NCI-H69 (cell line): ENCODE results near the gene ZNF366.

Experiments used
- DNase-seq: peaks from one replicate; lab custom pipeline; 2025; lab: John Stamatoyannopoulos, UW

The ZNF366 gene, protein sequence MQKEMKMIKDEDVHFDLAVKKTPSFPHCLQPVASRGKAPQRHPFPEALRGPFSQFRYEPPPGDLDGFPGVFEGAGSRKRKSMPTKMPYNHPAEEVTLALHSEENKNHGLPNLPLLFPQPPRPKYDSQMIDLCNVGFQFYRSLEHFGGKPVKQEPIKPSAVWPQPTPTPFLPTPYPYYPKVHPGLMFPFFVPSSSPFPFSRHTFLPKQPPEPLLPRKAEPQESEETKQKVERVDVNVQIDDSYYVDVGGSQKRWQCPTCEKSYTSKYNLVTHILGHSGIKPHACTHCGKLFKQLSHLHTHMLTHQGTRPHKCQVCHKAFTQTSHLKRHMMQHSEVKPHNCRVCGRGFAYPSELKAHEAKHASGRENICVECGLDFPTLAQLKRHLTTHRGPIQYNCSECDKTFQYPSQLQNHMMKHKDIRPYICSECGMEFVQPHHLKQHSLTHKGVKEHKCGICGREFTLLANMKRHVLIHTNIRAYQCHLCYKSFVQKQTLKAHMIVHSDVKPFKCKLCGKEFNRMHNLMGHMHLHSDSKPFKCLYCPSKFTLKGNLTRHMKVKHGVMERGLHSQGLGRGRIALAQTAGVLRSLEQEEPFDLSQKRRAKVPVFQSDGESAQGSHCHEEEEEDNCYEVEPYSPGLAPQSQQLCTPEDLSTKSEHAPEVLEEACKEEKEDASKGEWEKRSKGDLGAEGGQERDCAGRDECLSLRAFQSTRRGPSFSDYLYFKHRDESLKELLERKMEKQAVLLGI

GRCh38 chr5:72507231-72507906, at the start of gene ZNF366:
Gene ZNF366 (minus strand): TSS chr5:72507410. CDS start chr5:72461496, 45,914 bp downstream.
- no peak for DNase-seq

DNA sequence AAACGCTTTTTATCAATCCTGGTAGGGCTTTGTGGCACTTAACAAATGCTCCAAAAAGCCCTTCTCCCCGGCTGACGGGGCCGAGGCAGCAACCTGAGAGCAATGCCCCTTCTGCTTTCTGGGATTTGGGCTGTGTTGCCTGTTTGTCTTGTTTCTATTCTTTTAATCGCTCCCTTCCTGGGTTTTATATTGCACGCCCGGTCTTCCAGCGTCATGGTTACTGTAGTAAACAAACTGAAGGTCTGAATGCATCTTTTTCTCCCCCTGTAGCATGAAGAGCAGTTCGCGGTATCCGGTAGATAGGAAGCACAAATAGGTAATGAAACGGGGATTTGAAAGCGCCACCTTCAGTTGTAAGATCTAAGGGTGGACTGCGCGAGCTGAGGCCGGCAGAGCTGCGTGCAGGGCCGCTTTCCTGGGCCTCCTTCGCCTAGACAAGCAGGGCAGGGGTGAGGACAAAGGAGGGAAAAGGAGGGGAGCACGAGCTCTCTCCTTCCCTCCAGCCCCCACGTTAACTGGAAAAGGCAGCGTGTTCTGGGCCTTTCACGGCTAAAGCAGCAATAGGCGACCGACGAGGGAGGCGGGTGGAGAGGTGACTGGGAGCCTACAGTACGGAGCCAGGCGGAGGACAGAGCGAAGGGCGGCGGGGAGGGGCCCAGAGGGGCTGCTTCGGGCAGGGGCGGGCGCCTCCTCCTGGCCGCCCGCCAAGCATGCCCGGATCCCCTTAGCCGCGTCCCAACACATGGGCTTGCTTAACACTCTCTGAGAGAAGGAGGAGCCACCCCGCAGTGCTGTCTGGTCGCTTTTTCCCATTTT, 49.3 kb upstream of the ZNF366 start:
- peak; percentile 76 for DNase-seq

- DNase-seq, result peak; percentile 56
Measured at GRCh38 chr5:72555871-72556270, 48.7 kb upstream of the ZNF366 start.

DNA sequence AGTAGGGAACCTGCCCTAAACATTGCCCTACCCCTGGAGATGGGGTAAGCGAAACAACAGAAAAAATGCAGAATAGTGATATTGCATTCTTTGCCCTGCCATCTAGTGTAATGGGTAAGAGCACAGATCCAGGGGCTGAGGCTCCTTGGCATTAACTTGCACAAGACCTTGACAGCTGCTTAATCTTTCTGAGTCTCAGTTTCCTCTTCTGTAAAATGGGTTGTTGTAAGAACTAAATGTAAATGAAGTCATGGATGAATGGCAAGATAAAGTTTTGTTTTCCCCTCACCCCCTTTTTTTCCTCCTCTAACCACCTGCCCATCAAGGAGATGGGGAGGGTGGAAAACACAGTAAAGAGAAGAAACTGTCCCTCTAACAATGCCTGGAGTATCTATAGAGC, 47.7 kb upstream of the ZNF366 start:
- no peak for DNase-seq

DNA sequence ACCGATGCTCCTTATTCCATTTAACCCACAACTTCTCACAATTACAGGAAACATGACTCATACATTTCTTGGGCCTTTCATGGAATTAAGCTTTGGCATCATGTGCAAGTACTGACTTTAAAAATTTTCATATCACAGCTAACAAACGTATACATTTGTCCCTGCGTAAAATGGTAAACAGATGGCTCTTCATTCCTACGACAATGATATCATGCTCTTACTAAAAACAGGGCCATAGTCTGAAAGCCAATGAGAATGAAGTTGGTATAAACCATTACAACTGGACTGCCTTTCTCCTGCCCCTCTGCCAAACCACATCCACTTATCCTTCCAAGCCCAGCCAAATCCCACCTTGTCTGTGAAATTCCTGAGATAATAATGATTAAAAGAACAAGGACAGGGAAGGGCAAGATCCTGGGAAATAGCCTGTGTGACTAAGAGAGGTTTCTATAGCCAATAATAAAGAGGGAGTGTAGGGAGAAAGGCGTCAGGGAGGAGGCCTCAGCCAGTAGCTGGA, 44.9 kb upstream of the ZNF366 start:
- DNase-seq, result no peak

DNA sequence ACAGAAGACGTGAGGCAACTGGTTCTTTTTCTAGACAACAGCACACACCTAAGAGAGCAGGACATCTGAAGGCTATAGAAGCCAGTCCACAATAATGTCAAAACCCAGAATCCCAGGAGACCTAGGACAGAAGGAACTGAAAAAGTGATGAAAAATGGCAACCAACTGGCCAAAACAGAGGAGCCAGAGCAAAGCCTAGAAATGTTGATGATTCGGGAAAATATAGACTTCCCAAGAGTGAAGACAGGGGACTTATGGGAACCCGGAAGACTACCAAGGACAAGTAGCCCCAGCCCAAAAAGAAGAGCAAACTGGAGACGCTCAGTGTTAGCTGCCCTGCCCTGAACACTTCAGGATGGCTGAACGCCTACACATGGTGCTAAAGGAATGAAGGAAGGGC, 43.4 kb upstream of the ZNF366 start:
- DNase-seq, result no peak

DNA sequence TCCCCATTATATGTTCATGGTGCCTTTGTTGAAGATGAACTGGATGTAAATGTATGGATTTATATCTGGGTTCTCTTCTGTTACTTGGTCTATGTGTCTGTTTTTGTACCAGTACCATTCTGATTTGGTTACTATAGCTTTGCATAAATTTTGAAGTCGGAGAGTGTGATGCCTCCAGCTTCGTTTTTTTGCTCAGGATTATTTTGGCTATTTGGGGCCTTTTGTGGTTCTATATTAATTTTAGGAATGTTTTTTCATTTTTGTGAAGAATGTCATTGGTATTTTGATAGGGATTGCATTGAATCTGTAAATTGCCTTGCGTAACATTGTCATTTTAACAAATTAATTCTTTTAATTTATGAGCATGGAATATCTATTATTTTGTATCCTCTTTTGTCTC, 36.6 kb upstream of the ZNF366 start:
- no peak for DNase-seq

DNA sequence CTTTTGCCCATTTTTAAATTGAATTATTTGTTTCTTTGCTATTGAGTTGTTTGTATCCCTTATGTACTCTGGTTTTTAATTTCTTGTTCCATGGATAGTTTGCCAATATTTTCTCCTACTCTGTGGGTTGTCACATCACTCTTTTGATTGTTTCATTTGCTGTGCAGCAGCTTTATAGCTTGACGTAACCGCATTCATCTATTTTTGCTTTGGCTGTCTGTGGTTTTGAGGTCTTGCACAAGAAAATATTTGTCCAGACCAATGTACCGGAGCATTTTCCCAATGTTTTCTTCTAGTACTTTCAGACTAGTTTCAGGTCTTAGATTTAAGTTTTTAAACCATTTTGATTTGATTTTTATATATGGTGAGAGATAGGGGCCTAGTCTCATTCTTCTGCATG, 36.2 kb upstream of the ZNF366 start:
- no peak for DNase-seq

GRCh38 chr5:72542695-72543094, 35.5 kb upstream of the ZNF366 start:
- no peak for DNase-seq

- no peak for DNase-seq
Measured at GRCh38 chr5:72541501-72542225, 34.5 kb upstream of the ZNF366 start.

- no peak for DNase-seq
Measured at GRCh38 chr5:72540759-72541438, 33.7 kb upstream of the ZNF366 start.

DNA sequence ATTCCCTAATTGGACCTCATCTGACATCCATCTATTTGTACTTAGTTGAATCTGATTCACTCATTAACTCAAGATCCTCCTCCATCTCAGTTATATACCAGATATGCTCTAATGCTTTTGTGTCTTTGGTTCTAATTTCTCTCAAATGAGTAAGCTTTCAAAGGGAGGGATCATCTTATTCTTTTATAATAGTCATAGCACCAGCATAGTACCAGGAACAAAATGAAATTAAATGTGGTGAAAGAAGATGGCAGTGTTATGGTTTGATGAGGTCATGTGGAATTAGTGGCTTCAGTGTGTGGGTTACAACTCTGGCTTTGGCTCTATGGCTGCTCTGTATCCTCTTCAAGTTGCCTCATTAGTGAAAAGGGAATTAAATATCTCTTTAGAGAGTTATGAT, 32.5 kb upstream of the ZNF366 start:
- DNase-seq, result no peak

DNA sequence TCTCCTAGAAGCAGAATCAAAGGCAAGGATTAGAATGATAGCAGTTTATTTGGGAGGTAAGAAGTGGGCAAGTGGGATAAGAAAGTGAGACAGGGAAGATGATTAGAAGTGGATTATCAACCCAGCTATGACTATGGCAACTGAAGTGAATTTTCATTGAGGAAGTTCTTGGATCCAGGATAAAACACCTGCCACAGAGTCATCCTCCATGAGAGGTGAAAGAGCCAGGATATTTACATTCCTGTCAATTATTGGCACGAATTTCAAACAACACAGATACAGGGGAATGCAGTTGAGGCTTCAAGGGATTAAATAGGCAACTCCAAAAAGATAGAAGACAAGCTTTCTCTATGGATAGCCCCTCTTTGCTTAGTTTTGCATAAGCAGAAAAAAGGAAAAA, 31.8 kb upstream of the ZNF366 start:
- no peak for DNase-seq

DNA sequence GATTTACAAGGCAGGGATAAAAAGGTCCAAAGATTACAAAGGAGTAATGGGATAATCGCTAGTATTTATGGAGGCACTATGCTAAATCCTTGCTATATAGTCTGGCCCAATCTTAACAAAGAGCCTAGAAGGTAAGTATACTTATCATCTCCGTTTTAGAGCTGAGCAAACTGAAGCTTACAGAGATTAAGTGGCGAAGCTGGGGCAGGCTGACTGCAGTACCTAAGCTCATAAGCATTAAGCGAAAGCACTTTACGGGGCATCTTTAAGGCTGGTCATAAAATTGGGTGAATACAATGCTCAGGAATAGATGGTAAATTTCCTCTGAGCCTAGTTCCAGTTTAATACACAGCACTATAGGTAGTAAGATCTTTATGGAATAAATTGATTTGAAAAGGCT, 30.0 kb upstream of the ZNF366 start:
- DNase-seq, result no peak

GRCh38 chr5:72531496-72532190, 24.4 kb upstream of the ZNF366 start:
- DNase-seq, result no peak

- no peak for DNase-seq
Measured at GRCh38 chr5:72530196-72530595, 23.0 kb upstream of the ZNF366 start.

- no peak for DNase-seq
Measured at GRCh38 chr5:72529383-72529782, 22.2 kb upstream of the ZNF366 start.

DNA sequence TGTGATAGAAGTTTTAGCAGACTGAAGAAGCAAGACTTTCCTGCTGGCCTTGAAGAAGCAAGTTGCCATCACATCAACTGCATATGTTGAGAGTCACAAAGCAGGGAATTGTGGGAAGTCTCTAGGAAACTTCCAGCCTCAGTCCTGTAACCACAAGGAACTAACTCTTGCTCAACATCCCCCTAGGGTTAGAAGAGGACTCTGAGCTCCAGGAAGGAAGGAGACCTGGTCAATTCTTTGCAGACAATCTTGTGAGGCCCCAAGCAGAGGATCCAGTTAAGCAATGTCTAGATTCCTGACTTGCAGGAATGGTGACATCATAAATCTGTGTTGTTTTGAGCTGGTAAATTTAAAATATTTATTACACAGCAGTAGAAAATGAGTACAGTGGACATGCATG, 18.6 kb upstream of the ZNF366 start:
- no peak for DNase-seq

GRCh38 chr5:72523960-72524582, 16.9 kb upstream of the ZNF366 start:
- DNase-seq, result peak; percentile 57
